OCI-LY1 (cell line): ENCODE results near the gene HSPBAP1.

ENCODE experiments used
- CTCF ChIP-seq: fragments of 200-600 bp; sonication (generic), shearing (Covaris generic); IDR thresholded peaks from 2 replicates; pipeline ENCODE4 v1.5.1; 2017; ENCODE audit warnings: mild to moderate bottlenecking, antibody characterized with exemption, low read length, moderate library complexity, mixed read lengths
- EZH2 ChIP-seq: fragments of 200-600 bp; sonication (generic), shearing (Covaris generic); IDR thresholded peaks from 2 replicates; pipeline ENCODE4 v1.8.0; 2017; ENCODE audit warnings: borderline replicate concordance, mixed run types, mild to moderate bottlenecking, antibody characterized with exemption, low read length, moderate library complexity, mixed read lengths

GRCh38 chr3:122755491-122755890 is 38.1 kb downstream of the HSPBAP1 start:
- no peak for TF ChIP-seq CTCF
- no peak for TF ChIP-seq EZH2
